HCT116 (cell line): ENCODE results near the gene GARNL3. TPM values are rescaled to one million over a fixed set of nuclear protein-coding genes. Genes with fewer than 3 reads are reported as not detected.

ENCODE experiments used
- ATAC-seq: fragments of 200-7000 bp; cut with Tn5 transposase; 2 replicates; pipeline ENCODE4 v1.9.1; 2020; ENCODE audit warnings: mild to moderate bottlenecking, moderate library complexity
- BruUV-seq: library from RNA; stranded (reverse); fragments of 400-500 nt; replicated peaks from 2 replicates; lab custom pipeline; 2021; lab: Mats Ljungman, UMichigan
- CTCF ChIA-PET: fragments of 300-600 bp; sonication (Branson Sonifier 250); formaldehyde crosslinking; loops from one replicate; lab custom pipeline; 2021; ENCODE audit warnings: antibody characterized with exemption; lab: Charles Lee
- POLR2A ChIA-PET: fragments of 300-600, 350-600 bp; sonication (Branson Sonifier 250); formaldehyde crosslinking; loops from one replicate; lab custom pipeline; 2021; ENCODE audit warnings: antibody characterized with exemption; lab: Charles Lee
- RAD21 ChIA-PET, 2 experiments: fragments of 300-600 bp; sonication (Branson Sonifier 250); formaldehyde crosslinking; loops; one replicate each; lab custom pipeline; 2023; ENCODE audit warnings: low total read pairs in 2 of 2; ENCODE audit not compliant: uncharacterized antibody in 2 of 2, unreplicated experiment in 2 of 2, low non-redundant PET in 1 of 2; lab: Charles Lee
- DNase-seq: peaks from one replicate; pipeline ENCODE4 v3.0.0-alpha.2; 2010; ENCODE audit warnings: low read depth, low spot score
- H2AFZ ChIP-seq: fragments of 200-600 bp; shearing (Covaris generic), sonication (generic); 2 replicates; pipeline ENCODE4 v1.6.1; 2017; ENCODE audit warnings: low read depth, mixed run types, mixed read lengths, antibody characterized with exemption, low read length; ENCODE audit not compliant: poor library complexity, severe bottlenecking
- H3K27ac ChIP-seq: 2 replicates; pipeline ENCODE4 v1.5.1; 2012; ENCODE audit warnings: low read depth, low read length
- H3K27me3 ChIP-seq: fragments of 200-600 bp; sonication (generic); 2 replicates; pipeline ENCODE4 v1.6.1; 2016; ENCODE audit warnings: mixed run types, low read length, mixed read lengths; ENCODE audit not compliant: insufficient read depth
- H3K36me3 ChIP-seq, 2 experiments: fragments of 200-500 bp in 1 of 2; fragments of 200-600 bp in 1 of 2; sonication (Bioruptor generic) in 1 of 2; sonication (generic) in 1 of 2; 2 replicates each; pipeline versions ENCODE4 v1.5.1 to v1.6.1; 2014 to 2016; ENCODE audit warnings: low read length in 2 of 2, inconsistent platforms in 1 of 2, mixed read lengths in 1 of 2, mixed run types in 1 of 2; ENCODE audit not compliant: insufficient read depth in 2 of 2, control insufficient read depth in 1 of 2
- H3K4me1 ChIP-seq, 2 experiments: fragments of 200-600 bp in 1 of 2; sonication (generic) in 1 of 2; 2 replicates each; pipeline versions ENCODE4 v1.5.1 to v1.6.1; 2012 to 2017; ENCODE audit warnings: low read length in 2 of 2, inconsistent platforms in 1 of 2, mild to moderate bottlenecking in 1 of 2, mixed read lengths in 1 of 2, mixed run types in 1 of 2, moderate library complexity in 1 of 2; ENCODE audit not compliant: insufficient read depth in 2 of 2, control insufficient read depth in 1 of 2
- H3K4me2 ChIP-seq: fragments of 200-600 bp; sonication (generic); 2 replicates; pipeline ENCODE4 v1.6.1; 2017; ENCODE audit warnings: mixed run types, low read length, mixed read lengths
- H3K4me3 ChIP-seq, 2 experiments: fragments of 200-600 bp in 1 of 2; sonication (generic) in 1 of 2; replicated peaks in 1 of 2; 2 replicates each; pipeline ENCODE4 v1.5.1; 2011 to 2016; ENCODE audit warnings: low read length in 2 of 2, control low read depth in 1 of 2, low read depth in 1 of 2, mild to moderate bottlenecking in 1 of 2, mixed read lengths in 1 of 2, mixed run types in 1 of 2
- H3K79me2 ChIP-seq: fragments of 200-600 bp; sonication (generic); 2 replicates; pipeline ENCODE4 v1.6.1; 2017; ENCODE audit warnings: mild to moderate bottlenecking, mixed run types, low read length, moderate library complexity, mixed read lengths; ENCODE audit not compliant: insufficient read depth
- H3K9ac ChIP-seq: fragments of 200-600 bp; sonication (generic); 2 replicates; pipeline ENCODE4 v1.6.1; 2016; ENCODE audit warnings: low read length, mixed read lengths
- H3K9me2 ChIP-seq: fragments of 200-600 bp; sonication (generic), shearing (Covaris generic); 2 replicates; pipeline ENCODE4 v1.6.1; 2017; ENCODE audit warnings: mixed run types, mild to moderate bottlenecking, moderate library complexity; ENCODE audit not compliant: insufficient read depth
- H3K9me3 ChIP-seq, 2 experiments: fragments of 200-500 bp in 1 of 2; fragments of 200-600 bp in 1 of 2; sonication (Bioruptor generic) in 1 of 2; sonication (generic) in 1 of 2; 2 replicates each; pipeline ENCODE4 v1.6.1; 2014 to 2017; ENCODE audit warnings: low read length in 2 of 2, mixed read lengths in 2 of 2, inconsistent platforms in 1 of 2, low read depth in 1 of 2, mild to moderate bottlenecking in 1 of 2, mixed run types in 1 of 2, moderate library complexity in 1 of 2; ENCODE audit not compliant: control insufficient read depth in 1 of 2, insufficient read depth in 1 of 2
- H4K20me1 ChIP-seq: fragments of 200-600 bp; sonication (generic), shearing (Covaris generic); 2 replicates; pipeline ENCODE4 v1.6.1; 2017; ENCODE audit warnings: mixed run types, mild to moderate bottlenecking, moderate library complexity; ENCODE audit not compliant: insufficient read depth
- CBX3 ChIP-seq: IDR thresholded peaks from 2 replicates; pipeline ENCODE4 v1.6.1; 2012; ENCODE audit warnings: low read depth
- CEBPB ChIP-seq: IDR thresholded peaks from 2 replicates; pipeline ENCODE4 v1.6.1; 2012; ENCODE audit warnings: low read depth
- EGR1 ChIP-seq: IDR thresholded peaks from 2 replicates; pipeline ENCODE4 v1.6.1; 2012; ENCODE audit warnings: low read depth
- EZH2 ChIP-seq: fragments of 200-600 bp; sonication (generic); IDR thresholded peaks from 2 replicates; pipeline ENCODE4 v1.6.1; 2017; ENCODE audit warnings: antibody characterized with exemption, mixed run types
- EZH2phosphoT487 ChIP-seq: fragments of 200-600 bp; IDR thresholded peaks from 2 replicates; pipeline ENCODE4 v1.6.1; 2018; ENCODE audit warnings: antibody characterized with exemption, borderline replicate concordance
- FOSL1 ChIP-seq: IDR thresholded peaks from 2 replicates; pipeline ENCODE4 v1.6.1; 2012; ENCODE audit warnings: low read depth
- POLR2A ChIP-seq: IDR thresholded peaks from 2 replicates; pipeline ENCODE4 v1.7.0; 2011; ENCODE audit warnings: borderline replicate concordance; ENCODE audit not compliant: insufficient read depth, insufficient read length; ENCODE audit errors: extremely low read depth
- POLR2AphosphoS5 ChIP-seq: IDR thresholded peaks from 2 replicates; pipeline ENCODE4 v1.6.1; 2011; ENCODE audit warnings: mild to moderate bottlenecking, low read depth, low read length, moderate library complexity
- RAD21 ChIP-seq: IDR thresholded peaks from 2 replicates; pipeline ENCODE4 v1.6.1; 2012; ENCODE audit warnings: low read depth, mild to moderate bottlenecking
- SP1 ChIP-seq: IDR thresholded peaks from 2 replicates; pipeline ENCODE4 v1.6.1; 2012; ENCODE audit warnings: low read depth
- SRF ChIP-seq: IDR thresholded peaks from 2 replicates; pipeline ENCODE4 v1.6.1; 2012; ENCODE audit warnings: low read depth
- YY1 ChIP-seq: IDR thresholded peaks from 2 replicates; pipeline ENCODE4 v1.6.1; 2011; ENCODE audit warnings: low read length, low read depth, moderate library complexity, mild to moderate bottlenecking; ENCODE audit not compliant: insufficient replicate concordance; ENCODE audit errors: extremely low read depth
- ZFX ChIP-seq: fragments of 450-650 bp; IDR thresholded peaks from 2 replicates; pipeline ENCODE4 v1.6.1; 2017
- ZNF274 ChIP-seq: fragments of 200-500 bp; sonication (Bioruptor generic); IDR thresholded peaks from 2 replicates; pipeline ENCODE4 v1.6.1; 2014; ENCODE audit warnings: mild to moderate bottlenecking, low read depth, low read length, inconsistent platforms
- intact Hi-C: fragments of 100-400 bp; cut with micrococcal nuclease; formaldehyde crosslinking; loops from 2 replicates; pipeline ENCODE4 v1.10.0; 2022
- total RNA-seq: library from RNA; stranded (reverse); gene quantifications from one replicate; pipeline ENCODE4 v1.2.1, GENCODE V29; 2021; ENCODE audit not compliant: unreplicated experiment
- TF ChIP-seq, protein P1 (sequence below): IDR thresholded peaks from 2 replicates; pipeline ENCODE4 v1.6.1; 2012; ENCODE audit warnings: low read depth
- TF ChIP-seq, protein P2 (sequence below): IDR thresholded peaks from 2 replicates; pipeline ENCODE4 v1.6.1; 2012
- TF ChIP-seq, protein P3 (sequence below): IDR thresholded peaks from 2 replicates; pipeline ENCODE4 v1.6.1; 2011; ENCODE audit warnings: mild to moderate bottlenecking, low read length, moderate library complexity; ENCODE audit not compliant: insufficient replicate concordance; ENCODE audit errors: extremely low read depth

GARNL3 gene
- total RNA-seq, 1 experiment from 2014 or later, result 8.8 TPM

DNA sequence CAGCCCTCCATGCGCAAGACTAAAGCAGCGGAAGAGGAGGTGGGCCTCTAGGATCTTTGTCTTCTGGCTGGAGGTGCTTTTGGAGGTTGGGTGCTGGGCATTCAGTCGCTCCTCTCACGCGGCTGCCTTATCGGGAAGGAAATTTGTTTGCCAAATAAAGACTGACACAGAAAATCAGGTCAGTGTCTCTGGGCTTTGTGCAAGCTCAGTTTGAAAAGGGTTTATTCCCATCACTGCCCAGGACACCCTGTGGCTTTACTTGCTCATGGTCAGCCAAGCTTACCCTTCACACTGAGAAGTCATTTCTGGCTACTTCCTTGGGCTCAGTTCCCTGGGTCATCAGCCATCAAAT lies 142.9 kb downstream of the GARNL3 start:
- no peaks in the 10 kb centered on the region for H3K79me2 ChIP-seq
- no peaks in the 10 kb centered on the region for H4K20me1 ChIP-seq
- no peaks in the 10 kb centered on the region for H3K9me2 ChIP-seq
- no peak for DNase-seq
- peaks cover 2 to 5% of the 10 kb centered on the region in 2 experiments; a peak in 1 of 4 replicates for H3K36me3 ChIP-seq
- H3K27me3 ChIP-seq, result no peaks in the 10 kb centered on the region
- no peak overlapping the region for H2AFZ ChIP-seq
- RAD21 ChIA-PET, result no interaction called here
- H3K27ac ChIP-seq, result no peak overlapping the region
- no peak overlapping the region for H3K9ac ChIP-seq
- H3K9me3 ChIP-seq, result no peaks in the 10 kb centered on the region
- H3K4me2 ChIP-seq, result no peak overlapping the region
- no peak for TF ChIP-seq ZNF274
- TF ChIP-seq, all 23 proteins: peak for 0
- ATAC-seq, result no peak
- no TSS peak for BruUV-seq
- Histone ChIP-seq H3K4me1 (peaks cover 0 to 7% of the 10 kb centered on the region in 2 experiments; a peak in 1 of 4 replicates), H3K4me3 (no peak overlapping the region)
- ChIA-PET CTCF (no interaction called here), POLR2A (no interaction called here)
- intact Hi-C loops, result no loop called here

DNA sequence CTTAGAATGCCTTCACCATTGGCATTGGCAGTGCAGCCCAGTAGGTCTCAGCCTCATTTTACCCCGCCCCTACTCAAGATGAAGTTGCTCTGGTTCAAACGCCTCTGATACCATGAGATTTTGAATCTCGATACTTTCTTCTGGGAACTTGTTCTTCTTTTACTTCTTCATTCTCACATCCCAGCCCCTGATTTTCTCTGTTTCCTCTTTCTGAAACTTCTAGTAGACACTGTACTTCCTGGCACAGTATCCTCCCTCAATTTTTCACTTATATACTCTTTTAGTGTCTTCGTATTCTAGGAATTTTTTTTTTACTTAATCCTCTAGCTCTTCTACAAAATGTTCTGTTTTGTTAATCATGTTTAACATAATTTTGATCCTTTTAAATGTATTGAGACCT lies 146.5 kb downstream of the GARNL3 start:
- Histone ChIP-seq H3K9me3 (no peaks in the 10 kb centered on the region), H3K27me3 (no peaks in the 10 kb centered on the region), H3K4me2 (no peak overlapping the region), H4K20me1 (no peaks in the 10 kb centered on the region), H3K4me1 (peaks cover 0 to 7% of the 10 kb centered on the region in 2 experiments; a peak in 1 of 4 replicates), H2AFZ (no peak overlapping the region), H3K9ac (no peak overlapping the region), H3K36me3 (no peaks in the 10 kb centered on the region), H3K79me2 (no peaks in the 10 kb centered on the region), H3K4me3 (no peak overlapping the region), H3K9me2 (no peaks in the 10 kb centered on the region), H3K27ac (no peak overlapping the region)
- ChIA-PET POLR2A (interaction anchor here (0.6 kb wide), 1 partner anchor 75 kb away, joined by 4 read pairs; no protein-coding TSS in a partner anchor), CTCF (no interaction called here), RAD21 (no interaction called here)
- no peak for ATAC-seq
- DNase-seq, result no peak
- intact Hi-C loops, result no loop called here
- BruUV-seq, result no TSS peak
- no peak for TF ChIP-seq ZNF274
- TF ChIP-seq POLR2A, result no peak
- TF ChIP-seq YY1, result no peak
- TF ChIP-seq, protein P1, sequence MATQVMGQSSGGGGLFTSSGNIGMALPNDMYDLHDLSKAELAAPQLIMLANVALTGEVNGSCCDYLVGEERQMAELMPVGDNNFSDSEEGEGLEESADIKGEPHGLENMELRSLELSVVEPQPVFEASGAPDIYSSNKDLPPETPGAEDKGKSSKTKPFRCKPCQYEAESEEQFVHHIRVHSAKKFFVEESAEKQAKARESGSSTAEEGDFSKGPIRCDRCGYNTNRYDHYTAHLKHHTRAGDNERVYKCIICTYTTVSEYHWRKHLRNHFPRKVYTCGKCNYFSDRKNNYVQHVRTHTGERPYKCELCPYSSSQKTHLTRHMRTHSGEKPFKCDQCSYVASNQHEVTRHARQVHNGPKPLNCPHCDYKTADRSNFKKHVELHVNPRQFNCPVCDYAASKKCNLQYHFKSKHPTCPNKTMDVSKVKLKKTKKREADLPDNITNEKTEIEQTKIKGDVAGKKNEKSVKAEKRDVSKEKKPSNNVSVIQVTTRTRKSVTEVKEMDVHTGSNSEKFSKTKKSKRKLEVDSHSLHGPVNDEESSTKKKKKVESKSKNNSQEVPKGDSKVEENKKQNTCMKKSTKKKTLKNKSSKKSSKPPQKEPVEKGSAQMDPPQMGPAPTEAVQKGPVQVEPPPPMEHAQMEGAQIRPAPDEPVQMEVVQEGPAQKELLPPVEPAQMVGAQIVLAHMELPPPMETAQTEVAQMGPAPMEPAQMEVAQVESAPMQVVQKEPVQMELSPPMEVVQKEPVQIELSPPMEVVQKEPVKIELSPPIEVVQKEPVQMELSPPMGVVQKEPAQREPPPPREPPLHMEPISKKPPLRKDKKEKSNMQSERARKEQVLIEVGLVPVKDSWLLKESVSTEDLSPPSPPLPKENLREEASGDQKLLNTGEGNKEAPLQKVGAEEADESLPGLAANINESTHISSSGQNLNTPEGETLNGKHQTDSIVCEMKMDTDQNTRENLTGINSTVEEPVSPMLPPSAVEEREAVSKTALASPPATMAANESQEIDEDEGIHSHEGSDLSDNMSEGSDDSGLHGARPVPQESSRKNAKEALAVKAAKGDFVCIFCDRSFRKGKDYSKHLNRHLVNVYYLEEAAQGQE, result no peak
- TF ChIP-seq CBX3, result no peak
- TF ChIP-seq FOSL1, result no peak
- TF ChIP-seq EGR1, result no peak
- no peak for TF ChIP-seq RAD21
- no peak for TF ChIP-seq POLR2AphosphoS5
- no peak for TF ChIP-seq SRF
- TF ChIP-seq, protein P2, sequence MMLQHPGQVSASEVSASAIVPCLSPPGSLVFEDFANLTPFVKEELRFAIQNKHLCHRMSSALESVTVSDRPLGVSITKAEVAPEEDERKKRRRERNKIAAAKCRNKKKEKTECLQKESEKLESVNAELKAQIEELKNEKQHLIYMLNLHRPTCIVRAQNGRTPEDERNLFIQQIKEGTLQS, result no peak
- no peak for TF ChIP-seq ZFX
- no peak for TF ChIP-seq CEBPB
- TF ChIP-seq EZH2, result no peak
- TF ChIP-seq EZH2phosphoT487, result no peak
- TF ChIP-seq, protein P3, sequence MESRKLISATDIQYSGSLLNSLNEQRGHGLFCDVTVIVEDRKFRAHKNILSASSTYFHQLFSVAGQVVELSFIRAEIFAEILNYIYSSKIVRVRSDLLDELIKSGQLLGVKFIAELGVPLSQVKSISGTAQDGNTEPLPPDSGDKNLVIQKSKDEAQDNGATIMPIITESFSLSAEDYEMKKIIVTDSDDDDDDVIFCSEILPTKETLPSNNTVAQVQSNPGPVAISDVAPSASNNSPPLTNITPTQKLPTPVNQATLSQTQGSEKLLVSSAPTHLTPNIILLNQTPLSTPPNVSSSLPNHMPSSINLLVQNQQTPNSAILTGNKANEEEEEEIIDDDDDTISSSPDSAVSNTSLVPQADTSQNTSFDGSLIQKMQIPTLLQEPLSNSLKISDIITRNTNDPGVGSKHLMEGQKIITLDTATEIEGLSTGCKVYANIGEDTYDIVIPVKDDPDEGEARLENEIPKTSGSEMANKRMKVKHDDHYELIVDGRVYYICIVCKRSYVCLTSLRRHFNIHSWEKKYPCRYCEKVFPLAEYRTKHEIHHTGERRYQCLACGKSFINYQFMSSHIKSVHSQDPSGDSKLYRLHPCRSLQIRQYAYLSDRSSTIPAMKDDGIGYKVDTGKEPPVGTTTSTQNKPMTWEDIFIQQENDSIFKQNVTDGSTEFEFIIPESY, result no peak
- no peak for TF ChIP-seq SP1
